NCI-H146 (cell line): ENCODE data around the gene ASIC2.

Experiments used
- DNase-seq: peaks from one replicate; lab custom pipeline; 2025; lab: John Stamatoyannopoulos, UW

ASIC2 gene

DNA sequence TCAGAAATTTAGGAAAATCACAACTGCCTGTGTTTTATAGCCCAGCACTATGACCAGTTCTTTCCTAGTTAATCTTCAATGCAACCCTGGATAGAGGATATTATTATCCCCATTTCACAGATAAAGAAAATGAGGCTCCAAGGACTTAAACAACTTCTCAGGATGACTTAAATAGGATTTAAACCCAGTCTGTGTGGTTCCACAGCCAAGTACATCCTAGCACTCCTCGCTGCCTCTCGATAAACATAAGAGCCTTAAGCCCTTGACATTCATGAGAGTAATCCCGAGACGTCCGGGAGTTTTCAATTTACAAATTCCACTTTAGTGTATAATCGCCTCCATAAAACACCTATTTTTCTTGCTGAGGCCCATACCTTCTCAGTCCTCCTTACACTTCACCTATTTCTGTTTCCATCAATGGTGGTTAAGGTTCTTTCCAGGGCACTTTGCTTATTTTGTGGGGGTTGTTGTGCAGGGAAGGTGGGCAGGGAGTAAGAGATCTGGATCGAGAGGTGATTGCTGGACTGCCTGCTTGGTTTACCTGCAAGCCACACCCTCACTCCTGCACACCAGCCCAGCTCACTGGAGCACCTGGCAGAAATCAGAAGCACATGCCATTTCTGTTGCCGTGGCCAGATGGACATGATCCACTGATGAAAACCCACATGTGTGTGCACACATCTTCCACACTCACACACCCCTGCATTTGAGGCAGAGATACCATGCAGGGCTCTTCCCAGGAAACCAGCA is 50.5 kb downstream of the ASIC2 start:
- no peak for DNase-seq

- no peak for DNase-seq
These were observed 51.7 kb downstream of the ASIC2 start for GRCh38 chr17:33241390-33241789.

- DNase-seq, result no peak
These were observed 52.7 kb downstream of the ASIC2 start for GRCh38 chr17:33240362-33240761.

- no peak for DNase-seq
These were observed 53.4 kb downstream of the ASIC2 start for GRCh38 chr17:33239702-33240101.

DNA sequence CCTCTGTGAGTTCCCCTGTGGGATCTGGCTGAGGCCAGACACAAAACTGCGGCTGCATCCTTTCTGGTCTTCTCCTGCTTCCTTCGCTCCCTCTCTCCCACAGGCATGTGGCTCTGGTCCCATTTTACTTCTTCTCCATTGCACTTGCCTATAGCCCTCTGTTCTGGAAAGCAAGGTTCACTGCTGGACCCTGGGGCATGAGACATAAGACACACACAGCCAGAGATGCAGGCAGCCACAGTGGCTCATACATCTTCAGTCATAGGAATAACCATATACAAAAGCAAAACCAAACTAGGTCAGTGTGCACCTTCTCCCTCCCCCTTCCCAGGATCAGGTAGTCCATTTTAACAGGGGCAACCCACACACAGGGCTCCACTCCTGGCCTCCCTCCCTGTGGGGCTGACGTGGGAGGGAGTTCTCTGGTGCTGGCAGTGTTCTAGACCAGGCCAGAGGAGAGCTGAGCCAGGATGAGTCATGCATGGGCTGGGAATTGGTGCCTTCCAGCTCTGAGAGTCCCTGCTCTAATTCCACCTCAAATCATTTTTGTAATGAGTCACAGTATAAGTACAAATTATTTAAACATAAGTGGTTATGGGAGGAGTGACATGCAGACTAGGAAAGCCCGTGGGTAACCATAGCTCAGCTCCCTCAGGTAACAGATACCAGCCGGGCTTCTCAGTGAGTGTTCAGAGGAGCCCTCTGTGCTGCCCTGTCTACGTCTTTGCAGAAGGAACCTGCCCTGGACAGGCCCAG is 58.0 kb downstream of the ASIC2 start:
- no peak for DNase-seq

- DNase-seq, result no peak
These were observed 58.9 kb downstream of the ASIC2 start for GRCh38 chr17:33234233-33234632.

- DNase-seq, result no peak
These were observed 59.3 kb downstream of the ASIC2 start for GRCh38 chr17:33233811-33234177.

DNA sequence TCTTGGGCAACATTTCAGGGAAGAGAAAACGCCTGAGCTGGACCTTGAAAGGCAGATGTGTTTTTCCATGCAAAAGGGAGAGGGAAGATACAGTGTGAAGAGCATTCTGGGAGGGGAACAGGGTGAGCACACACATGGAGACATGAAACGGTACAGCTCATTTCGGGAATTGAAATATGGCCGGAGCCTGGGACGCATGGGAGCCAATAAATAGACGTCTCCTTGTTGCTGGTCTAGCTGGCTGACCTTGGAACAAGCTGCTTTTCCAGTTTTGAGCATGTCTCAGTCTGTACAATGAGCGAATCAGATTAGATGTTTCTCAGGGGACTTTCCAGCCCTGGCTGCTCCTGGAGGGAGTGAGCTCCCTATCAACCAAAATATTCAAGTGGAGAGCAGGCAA is 63.6 kb downstream of the ASIC2 start:
- no peak for DNase-seq

DNA sequence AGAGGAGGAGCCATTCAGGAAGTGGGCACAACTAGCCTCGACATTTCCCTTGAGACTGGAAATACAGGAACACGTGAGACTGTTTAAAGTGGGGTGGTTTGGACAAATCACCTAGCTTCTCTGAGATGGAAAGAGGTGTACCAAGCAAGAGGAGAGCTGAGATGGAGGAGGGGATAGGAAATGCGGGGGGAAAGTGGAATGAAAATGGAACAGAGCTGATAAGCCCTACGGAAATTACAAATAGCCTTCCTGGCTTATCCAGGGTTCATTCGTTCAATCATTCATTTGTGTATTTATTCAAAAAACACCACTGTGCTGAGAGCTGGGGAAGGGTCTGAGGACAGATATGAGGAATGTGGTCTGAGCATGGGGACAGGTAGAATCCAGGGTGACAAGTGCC is 64.1 kb downstream of the ASIC2 start:
- DNase-seq, result no peak

DNA sequence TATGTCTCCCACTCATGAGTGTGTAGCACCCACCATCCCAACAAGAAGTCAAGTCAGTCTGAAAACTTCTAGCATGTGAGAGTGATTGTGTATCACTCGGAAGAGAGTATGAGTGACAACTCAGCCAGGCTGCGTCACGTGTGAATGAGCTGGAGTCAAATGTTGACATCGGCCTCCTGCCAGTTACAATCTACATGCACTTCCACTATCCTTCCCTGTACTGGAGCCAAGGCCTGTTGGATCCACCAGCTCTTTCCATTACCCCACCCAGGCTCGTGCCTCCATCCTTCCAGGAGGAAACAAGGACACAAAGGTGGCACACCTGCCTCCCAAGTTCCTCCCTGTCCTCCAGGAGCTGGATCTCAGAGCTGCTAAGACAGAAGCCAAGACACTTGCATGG is 64.5 kb downstream of the ASIC2 start:
- DNase-seq, result no peak

DNA sequence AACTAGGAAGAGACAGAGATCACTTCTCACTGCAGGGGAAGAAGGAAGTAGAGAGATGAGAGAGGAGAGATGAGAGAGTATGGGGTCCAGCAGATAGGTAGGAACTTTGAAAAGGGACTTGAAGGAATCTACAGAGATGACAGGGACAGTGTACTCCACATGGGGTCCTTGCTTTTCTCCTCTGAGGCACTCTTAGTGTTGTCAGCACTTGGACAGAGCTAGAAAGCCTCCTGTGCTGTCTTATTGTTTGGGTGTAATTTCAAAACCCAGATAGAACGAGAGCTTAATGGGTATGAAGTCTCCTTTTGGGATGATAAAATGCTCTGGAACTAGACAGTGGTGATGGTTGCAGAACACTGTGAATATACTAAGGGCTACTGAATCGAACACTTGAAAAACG is 65.2 kb downstream of the ASIC2 start:
- DNase-seq, result no peak

DNA sequence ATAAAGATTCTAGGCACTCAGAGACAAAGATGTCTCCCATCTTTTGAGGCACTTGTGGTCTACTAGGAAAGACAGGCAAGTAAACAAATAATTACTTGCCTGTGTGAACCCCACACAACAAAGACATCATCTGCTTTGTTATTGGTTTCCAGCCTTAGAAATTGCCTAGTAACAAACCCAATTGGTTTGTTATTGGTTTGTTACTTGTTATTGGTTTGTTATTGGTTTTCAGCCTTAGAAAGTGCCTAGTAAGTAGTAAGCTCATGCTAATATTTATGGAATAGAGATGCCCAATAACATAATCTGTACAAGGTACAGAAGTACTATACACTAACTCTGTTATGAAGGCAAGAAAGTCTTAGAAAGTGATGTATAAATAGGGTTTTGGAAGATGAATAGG is 67.1 kb downstream of the ASIC2 start:
- no peak for DNase-seq

GRCh38 chr17:33225509-33225908 is 67.6 kb downstream of the ASIC2 start:
- no peak for DNase-seq

DNA sequence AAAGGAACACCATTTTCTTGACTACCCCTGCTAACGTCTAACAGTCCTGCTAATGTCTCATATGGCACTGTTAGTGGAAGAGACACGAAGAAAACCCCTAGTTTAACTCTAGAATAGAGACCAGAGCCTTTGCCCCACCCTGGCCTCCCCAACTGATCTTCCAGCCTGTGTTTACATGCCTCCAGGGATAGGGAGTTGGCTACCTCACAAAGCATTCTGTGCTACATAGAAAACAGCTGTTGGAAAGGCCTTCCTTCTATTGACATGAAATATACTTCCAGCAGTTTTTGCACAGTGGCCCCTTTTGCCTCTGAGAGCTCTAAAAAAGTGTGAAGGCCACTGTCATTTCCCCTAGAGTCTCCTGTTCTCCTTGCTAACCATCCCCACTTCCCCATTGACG is 73.1 kb downstream of the ASIC2 start:
- DNase-seq, result no peak

DNA sequence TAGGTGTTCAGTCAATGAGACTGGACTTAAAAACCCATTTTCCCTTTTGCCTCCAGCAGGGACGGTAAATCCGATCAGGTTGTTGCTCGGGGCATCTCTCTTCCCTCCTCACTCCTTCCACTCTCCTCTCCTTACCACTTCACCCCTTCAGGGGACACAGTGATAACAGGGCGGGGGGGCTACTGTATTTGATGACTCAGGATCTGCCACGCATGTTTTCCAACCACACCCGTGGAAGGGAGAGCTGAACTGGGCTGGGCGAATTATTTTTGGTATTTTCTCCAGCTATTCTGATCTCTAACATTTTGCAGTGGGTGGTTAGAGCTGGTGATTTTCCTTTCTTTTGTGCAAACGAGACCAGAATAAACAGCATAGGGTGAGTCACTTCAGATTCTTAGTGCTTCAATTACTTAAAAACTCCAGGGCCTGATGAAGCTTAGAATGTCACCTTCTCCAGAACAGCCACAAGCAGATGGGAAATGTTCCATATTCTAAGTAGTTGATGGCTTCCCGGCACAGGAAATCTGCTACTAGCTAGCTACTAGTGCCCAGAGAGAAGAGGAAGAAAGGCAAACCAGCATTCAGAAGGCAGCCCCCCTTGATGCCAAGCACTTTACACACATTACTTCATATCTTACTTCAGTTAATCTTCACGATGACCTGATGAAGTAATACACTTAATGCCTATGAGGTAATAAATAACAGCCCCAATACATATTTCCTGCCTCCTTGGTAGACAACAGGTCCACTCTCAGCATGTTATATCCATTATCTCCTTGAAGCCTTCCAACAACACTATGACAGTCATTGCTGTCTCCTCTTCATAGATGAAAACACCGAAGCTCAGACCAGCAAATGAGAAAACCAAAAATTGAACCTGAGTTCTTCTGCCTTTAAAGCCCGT is 74.1 kb downstream of the ASIC2 start:
- no peak for DNase-seq

GRCh38 chr17:33217891-33218290 is 75.2 kb downstream of the ASIC2 start:
- DNase-seq, result no peak

DNA sequence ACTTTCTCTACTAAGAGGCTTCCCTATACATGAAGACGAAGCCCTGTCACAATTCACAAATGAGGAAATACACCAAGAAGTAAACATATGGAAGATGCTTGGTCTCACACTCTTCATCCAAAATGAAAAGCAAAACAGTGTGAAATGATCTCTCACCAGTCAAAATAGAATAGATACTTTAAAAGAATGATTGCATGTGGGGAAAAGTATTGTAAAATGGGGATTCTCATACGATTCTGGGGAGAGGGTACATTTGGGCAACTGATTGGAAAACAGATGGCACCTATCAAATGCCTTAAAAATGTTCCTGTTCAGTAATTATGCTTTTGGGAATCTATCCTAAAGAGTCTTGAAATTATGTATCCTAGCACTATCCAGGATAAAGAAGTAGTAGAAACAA is 78.1 kb downstream of the ASIC2 start:
- DNase-seq, result no peak

DNA sequence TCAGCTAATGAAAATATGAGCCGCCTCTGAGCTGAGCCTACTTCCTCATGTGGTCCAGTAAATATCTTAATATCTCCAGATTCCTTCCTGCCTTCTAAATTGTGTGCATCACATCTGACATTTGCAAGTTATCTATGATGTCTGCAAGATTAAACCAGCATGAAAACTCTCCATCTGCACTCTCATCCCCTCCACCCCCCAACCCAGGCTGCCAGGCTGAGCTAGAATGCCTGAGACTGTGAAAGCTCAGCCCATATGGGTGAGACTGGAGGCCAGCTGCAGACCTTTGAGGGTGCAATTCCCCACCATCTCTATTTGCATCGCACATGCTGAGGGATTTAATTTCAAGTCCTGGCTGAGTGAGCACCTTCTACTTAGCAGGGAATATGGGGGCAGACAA is 82.8 kb downstream of the ASIC2 start:
- no peak for DNase-seq

DNA sequence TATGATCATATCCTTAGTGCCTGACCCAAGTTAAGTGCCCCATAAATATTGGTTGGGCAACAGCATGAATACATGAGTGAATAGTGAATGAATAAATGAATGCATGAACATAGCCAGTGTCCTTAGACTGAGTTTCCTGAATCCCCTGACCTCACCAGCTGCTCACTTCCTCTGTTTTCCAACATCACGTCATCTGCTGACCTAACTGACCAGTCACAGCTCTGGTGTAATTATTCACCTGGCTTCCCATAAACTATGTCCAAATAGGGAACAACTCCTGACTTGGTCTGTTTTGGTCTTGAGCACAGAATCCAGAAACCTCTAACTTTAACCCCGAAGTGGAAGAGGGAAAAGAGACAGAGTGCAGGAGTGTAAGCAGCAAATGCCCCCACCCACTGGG is 83.4 kb downstream of the ASIC2 start:
- DNase-seq, result no peak

GRCh38 chr17:33207231-33207630 is 85.9 kb downstream of the ASIC2 start:
- no peak for DNase-seq

GRCh38 chr17:33205552-33205951 is 87.5 kb downstream of the ASIC2 start:
- DNase-seq, result no peak

DNA sequence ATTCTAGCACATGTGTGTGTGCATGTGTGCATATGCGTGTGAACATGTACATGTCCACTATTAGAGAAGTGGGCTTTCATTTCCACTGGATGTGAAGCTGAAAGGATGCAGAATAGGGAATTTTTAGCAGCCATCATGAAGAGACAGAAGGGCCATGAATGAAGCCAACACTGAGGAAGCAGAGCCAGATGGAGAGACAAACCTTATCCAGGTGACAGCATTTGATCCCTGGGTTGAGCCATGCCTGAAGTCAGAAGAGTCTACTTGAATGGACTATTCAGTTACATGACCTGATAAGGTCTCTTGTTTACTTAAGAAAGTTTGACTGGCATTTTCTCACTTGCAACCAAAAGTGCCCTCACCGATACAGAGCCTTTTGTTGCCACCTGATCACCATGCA is 88.4 kb downstream of the ASIC2 start:
- DNase-seq, result no peak

DNA sequence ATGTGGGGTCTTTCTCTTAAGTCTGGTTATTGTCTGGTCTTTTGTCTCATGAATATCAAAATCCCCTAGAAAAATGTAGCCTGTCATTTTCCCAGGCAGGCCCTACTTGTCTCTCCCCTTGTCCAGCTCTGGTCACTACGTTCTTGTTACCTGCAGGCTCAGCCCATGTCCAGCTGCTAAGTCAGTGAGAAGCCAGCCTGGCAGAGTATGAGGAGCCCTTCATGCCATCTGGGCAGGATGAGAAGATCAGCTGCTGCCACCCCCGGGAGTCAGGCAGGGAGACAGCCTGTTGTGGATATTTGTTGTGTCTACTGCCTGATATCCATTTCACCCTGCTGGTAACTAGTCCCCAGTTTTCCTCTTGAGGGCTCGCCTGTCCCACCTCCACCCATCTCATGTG is 88.9 kb downstream of the ASIC2 start:
- DNase-seq, result no peak
